Fibroblast of lung (primary cell): Measurements from ENCODE around the gene DHX57.

Experiments
- CTCF ChIP-seq, 2 donors: IDR thresholded peaks in 1 of 2; conservative IDR thresholded peaks in 1 of 2; 1 replicate in 1 of 2; 2 replicates in 1 of 2; pipeline ENCODE4 v1.5.1; 2011 to 2012; ENCODE audit warnings: low read length in 2 of 2, control low read depth in 1 of 2, inconsistent platforms in 1 of 2, low read depth in 1 of 2, mild to moderate bottlenecking in 1 of 2
- EZH2 ChIP-seq: IDR thresholded peaks from 2 replicates; pipeline ENCODE4 v1.5.1; 2012; ENCODE audit warnings: low read length, control low read depth, mild to moderate bottlenecking; ENCODE audit errors: missing control alignments

GRCh38 chr2:38825956-38826355 is 49.8 kb downstream of the DHX57 start:
- TF ChIP-seq CTCF (conservative IDR thresholded peaks at IDR 0.05 in 1 of 2, IDR thresholded peaks at IDR 0.05 in 1 of 2; ENCODE audit: low read depth in 1 of 2, low read length in 2 of 2) (no peak), EZH2 (no peak)
